ENCODE data around the gene ZDHHC19.

GRCh38 chr3:196165850-196166249, 45.4 kb downstream of the ZDHHC19 start:
- TF ChIP-seq CTCF (IDR thresholded peaks at IDR 0.05; ENCODE audit: low read length) (no peak), EZH2phosphoT487 (IDR thresholded peaks at IDR 0.05; ENCODE audit: low read length) (no peak), EZH2 (optimal IDR thresholded peaks at IDR 0.05; ENCODE audit: low read depth, low read length) (no peak)
